Kidney tubule cell (primary cell): ENCODE measurements around the gene METTL1.
"Not testable (repeated sequence)": the region's sequence is repeated elsewhere in the genome, so short reads cannot be mapped to it uniquely, and the experiment has no call there.

Experiments
- DNase-seq: peaks from one replicate; pipeline ENCODE4 v3.0.0-alpha.2; 2018; ENCODE audit warnings: low spot score

METTL1 gene

DNA sequence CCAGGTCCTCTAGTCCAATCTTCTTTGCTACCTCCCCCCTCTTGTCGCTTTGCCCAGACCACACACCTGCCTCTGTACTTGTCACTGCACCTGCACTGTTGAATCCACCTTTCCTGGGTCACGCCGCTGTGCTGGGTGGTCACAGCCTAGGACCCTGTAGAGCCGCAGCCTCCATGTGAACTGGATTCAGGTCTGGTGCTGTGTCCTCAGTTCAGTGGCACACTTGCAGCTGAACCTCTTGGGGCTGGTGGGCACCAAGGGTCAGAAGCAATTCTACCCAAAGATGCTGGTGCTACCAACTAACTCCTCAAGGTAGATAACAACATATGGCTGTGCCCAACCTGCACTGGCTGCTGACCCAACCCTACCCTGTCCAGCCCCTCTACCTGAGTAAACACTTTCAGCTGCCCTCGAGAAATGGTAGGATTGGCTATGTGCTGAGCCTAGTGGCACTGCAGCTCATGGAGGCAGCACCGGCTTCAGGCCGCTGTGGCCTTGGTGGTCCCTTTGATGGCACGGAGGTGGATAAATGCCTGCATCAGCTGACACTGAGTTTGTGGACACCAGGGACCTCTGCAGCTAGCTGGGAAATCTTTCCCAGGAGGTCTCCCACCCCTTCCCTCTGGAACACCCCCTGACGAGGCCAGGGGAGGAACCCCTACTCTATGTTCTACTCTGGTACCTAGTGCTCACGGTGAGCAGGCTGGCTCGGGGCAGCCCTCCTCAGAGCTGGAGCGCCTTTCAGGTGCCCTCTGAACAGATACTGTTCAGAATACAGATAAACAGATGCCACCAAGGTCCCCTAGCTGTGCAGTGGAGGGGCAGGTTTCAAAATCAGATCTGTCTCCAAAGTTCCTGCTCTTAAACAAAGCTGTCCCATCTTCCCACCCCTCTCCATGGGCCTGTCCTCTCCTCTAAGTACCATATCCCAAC lies 47.6 kb downstream of the METTL1 start:
- no peak for DNase-seq

- DNase-seq, result no peak
Measured at GRCh38 chr12:57723630-57723962, 48.3 kb downstream of the METTL1 start.

DNA sequence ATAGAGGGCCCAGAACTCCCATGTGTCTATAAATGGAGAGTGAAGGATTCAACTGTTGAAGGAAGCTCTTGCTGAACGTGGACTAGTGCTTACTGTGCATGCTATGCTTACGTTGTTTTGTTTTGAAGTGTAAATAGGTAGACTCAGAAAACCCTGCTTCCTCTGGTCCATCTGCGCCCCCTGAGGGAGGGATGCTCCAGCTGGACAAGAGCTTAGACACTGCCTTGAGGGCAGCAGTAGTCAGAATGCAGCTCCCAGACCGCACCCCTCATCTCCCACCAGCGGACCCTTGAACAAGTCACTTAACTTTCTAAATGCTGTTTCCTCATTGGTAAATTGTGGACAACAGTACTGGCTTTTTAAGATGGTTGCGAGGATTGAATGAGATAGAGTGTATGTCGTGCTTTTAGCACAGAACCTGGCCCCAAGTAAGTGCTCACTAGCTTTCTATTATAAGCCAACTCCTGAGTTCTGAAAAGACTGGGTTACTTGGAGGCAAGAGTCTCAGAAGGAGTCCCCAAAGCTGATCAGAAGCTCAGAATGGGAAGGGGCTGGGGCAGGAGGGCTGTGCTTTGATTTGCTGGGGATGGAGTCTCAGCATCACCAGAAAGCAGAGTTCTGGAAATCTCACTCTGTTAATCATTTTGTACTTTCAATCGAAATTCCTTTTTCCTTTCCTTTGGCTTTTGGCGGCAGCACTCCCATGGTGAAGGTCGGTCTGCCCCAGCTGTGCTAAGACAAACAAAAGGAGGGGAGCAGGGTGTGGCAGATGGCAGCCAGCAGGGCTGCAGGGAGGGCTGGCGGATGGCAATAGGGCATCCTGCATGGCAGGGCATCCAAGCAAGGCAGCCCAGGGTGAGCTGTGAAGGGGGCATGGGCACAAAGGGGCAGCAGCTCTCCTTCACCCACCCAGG lies 48.9 kb downstream of the METTL1 start:
- DNase-seq, result no peak

GRCh38 chr12:57721846-57722608 lies 49.9 kb downstream of the METTL1 start:
- DNase-seq, result not testable (repeated sequence)

- no peak for DNase-seq
Measured at GRCh38 chr12:57720606-57721595, 51.0 kb downstream of the METTL1 start.

DNA sequence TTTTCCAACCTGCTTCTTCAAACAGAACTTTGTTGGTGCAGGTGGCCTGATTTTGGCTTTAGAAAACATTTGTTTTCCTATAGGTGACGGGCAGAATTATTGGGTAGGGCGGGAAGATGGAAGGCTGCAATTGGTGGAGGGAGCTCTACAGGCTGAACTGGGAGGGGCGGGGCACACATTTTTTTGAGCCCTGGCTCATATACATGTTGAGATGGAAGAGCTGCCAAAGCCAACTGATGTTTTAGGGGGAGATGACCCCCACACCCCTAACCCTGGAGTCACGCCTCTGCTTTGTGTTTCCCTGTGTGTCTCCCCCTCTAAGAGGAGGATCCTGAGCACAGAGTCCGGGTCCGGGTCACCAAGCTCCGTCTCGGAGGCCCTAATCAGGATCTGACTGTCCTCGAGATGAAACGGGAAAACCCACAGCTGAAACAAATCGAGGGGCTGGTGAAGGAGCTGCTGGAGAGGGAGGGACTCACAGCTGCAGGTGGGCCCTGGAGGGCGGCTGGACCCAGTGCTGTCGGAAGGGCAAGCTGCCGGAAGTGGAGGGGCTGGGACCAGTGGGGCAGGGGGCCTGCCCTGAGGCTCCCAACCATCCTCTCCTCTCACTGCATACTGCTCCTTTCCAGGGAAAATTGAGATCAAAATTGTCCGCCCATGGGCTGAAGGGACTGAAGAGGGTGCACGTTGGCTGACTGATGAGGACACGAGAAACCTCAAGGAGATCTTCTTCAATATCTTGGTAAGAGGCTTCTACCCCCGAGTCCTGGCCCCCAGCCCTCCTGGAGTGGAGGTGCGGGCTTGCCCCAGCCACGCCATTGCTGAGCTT lies 51.9 kb downstream of the METTL1 start:
- no peak for DNase-seq

DNA sequence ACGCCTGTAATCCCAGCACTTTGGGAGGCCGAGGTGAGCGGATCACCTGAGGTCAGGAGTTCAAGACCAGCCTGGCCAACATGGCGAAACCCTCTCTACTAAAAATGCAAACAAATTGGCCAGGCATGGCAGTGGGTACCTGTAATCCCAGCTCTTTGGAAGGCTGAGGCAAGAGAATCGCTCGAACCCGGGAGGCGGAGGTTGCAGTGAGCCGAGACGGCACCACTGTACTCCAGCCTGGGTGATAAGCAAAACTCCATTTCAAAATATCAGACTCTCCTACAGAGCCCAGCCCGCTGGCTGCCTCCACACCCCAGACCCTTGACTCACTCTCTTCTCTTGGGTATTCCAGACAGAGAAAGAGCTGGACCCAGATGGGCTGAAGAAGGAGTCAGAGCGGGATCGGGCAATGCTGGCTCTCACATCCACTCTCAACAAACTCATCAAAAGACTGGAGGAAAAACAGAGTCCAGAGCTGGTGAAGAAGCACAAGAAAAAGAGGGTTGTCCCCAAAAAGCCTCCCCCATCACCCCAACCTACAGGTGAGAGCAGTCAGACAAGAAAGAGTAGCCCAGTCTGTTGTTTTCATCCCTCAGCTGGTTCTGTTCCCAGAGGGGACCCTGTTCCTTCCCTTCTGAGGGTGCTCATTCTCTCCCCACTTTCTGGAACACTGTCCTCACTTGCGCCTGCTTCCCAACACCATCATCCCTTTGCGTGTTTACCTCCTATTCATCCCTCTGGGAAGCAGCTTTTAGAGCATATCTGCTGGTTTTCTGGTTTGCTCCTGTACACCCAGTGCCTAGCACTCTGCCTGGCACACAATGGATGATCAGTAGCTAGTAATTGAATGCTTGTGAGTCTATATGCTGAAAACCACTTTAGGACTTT lies 53.0 kb downstream of the METTL1 start:
- DNase-seq, result no peak
